Measurements from ENCODE around the gene WDR46.

DNA sequence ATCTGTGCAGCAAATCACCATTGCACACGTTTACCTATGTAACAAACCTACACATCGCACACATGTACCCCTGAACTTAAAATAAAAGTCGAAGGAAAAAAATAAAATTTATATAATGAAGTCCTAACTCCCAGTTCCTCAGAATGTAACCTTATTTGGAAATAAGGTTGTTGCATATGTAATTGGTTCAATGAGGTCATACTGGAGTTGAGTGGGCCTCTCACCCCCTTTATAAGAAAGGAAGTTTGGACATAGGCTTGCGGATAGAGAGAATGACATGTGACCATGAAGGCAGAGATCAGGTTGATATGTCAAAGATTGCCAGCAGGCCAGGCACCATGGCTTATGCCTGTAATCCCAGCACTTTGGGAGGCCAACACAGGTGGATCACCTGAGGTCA is 44.6 kb upstream of the WDR46 start:
- TF ChIP-seq, protein P1, sequence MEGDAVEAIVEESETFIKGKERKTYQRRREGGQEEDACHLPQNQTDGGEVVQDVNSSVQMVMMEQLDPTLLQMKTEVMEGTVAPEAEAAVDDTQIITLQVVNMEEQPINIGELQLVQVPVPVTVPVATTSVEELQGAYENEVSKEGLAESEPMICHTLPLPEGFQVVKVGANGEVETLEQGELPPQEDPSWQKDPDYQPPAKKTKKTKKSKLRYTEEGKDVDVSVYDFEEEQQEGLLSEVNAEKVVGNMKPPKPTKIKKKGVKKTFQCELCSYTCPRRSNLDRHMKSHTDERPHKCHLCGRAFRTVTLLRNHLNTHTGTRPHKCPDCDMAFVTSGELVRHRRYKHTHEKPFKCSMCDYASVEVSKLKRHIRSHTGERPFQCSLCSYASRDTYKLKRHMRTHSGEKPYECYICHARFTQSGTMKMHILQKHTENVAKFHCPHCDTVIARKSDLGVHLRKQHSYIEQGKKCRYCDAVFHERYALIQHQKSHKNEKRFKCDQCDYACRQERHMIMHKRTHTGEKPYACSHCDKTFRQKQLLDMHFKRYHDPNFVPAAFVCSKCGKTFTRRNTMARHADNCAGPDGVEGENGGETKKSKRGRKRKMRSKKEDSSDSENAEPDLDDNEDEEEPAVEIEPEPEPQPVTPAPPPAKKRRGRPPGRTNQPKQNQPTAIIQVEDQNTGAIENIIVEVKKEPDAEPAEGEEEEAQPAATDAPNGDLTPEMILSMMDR (IDR thresholded peaks at IDR 0.05; ENCODE audit: poor library complexity, severe bottlenecking) = no peak
- TF ChIP-seq, protein P2, sequence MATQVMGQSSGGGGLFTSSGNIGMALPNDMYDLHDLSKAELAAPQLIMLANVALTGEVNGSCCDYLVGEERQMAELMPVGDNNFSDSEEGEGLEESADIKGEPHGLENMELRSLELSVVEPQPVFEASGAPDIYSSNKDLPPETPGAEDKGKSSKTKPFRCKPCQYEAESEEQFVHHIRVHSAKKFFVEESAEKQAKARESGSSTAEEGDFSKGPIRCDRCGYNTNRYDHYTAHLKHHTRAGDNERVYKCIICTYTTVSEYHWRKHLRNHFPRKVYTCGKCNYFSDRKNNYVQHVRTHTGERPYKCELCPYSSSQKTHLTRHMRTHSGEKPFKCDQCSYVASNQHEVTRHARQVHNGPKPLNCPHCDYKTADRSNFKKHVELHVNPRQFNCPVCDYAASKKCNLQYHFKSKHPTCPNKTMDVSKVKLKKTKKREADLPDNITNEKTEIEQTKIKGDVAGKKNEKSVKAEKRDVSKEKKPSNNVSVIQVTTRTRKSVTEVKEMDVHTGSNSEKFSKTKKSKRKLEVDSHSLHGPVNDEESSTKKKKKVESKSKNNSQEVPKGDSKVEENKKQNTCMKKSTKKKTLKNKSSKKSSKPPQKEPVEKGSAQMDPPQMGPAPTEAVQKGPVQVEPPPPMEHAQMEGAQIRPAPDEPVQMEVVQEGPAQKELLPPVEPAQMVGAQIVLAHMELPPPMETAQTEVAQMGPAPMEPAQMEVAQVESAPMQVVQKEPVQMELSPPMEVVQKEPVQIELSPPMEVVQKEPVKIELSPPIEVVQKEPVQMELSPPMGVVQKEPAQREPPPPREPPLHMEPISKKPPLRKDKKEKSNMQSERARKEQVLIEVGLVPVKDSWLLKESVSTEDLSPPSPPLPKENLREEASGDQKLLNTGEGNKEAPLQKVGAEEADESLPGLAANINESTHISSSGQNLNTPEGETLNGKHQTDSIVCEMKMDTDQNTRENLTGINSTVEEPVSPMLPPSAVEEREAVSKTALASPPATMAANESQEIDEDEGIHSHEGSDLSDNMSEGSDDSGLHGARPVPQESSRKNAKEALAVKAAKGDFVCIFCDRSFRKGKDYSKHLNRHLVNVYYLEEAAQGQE (IDR thresholded peaks at IDR 0.05; ENCODE audit: borderline replicate concordance) = no peak
- TF ChIP-seq RAD21 (conservative IDR thresholded peaks at IDR 0.05) = no peak
